ENCODE measurements around the gene OTOS. TPM values are rescaled to one million over a fixed set of nuclear protein-coding genes. Genes with fewer than 3 reads are reported as not detected.

Gene OTOS
- total and polyA plus RNA-seq, 4 donors: not detected

GRCh38 chr2:240163844-240164574 lies 23.6 kb upstream of the OTOS start:
- no peaks in the 10 kb centered on the region for H3K9me3 ChIP-seq (ENCODE audit: control insufficient read depth in 4 of 4, insufficient read depth in 3 of 4, low read length in 3 of 4)
- H3K27me3 ChIP-seq (ENCODE audit: control insufficient read depth in 3 of 3, insufficient read depth in 3 of 3, low read length in 2 of 3): peaks cover 0 to 2% (median 0%) of the 10 kb centered on the region in 3 donors
- no peak overlapping the region for H3K9ac ChIP-seq (ENCODE audit: insufficient read depth in 1 of 2, low read length in 2 of 2)
- TF ChIP-seq CTCF (IDR thresholded peaks at IDR 0.05; ENCODE audit: control extremely low read depth, extremely low read depth): no peak
- no peak overlapping the region for H3K4me3 ChIP-seq
- WGBS, 2 donors: 84 to 94% methylated on average over 4 of the region's 4 CpGs
- no peaks in the 10 kb centered on the region for H3K4me1 ChIP-seq (ENCODE audit: control insufficient read depth in 5 of 5, insufficient read depth in 5 of 5, low read length in 5 of 5)
- ATAC-seq (ENCODE audit: insufficient read depth, low FRiP score): no peak
- no peaks in the 10 kb centered on the region for H3K36me3 ChIP-seq (ENCODE audit: control insufficient read depth in 4 of 4, insufficient read depth in 4 of 4, low read length in 4 of 4)
- H3K27ac ChIP-seq (ENCODE audit: low read depth in 1 of 2, low read length in 1 of 2): no peak overlapping the region
- DNase-seq: no peak

GRCh38 chr2:240162939-240163714 lies 22.7 kb upstream of the OTOS start:
- DNase-seq (no peak), ATAC-seq (ENCODE audit: insufficient read depth, low FRiP score) (no peak)
- H3K9ac ChIP-seq (ENCODE audit: insufficient read depth in 1 of 2, low read length in 2 of 2): no peak overlapping the region
- peaks cover 0 to 2% (median 0%) of the 10 kb centered on the region in 3 donors for H3K27me3 ChIP-seq (ENCODE audit: control insufficient read depth in 3 of 3, insufficient read depth in 3 of 3, low read length in 2 of 3)
- 57 to 71% methylated on average over 16 of the region's 16 CpGs for WGBS, 2 donors
- no peak overlapping the region for H3K27ac ChIP-seq (ENCODE audit: low read depth in 1 of 2, low read length in 1 of 2)
- no peaks in the 10 kb centered on the region for H3K9me3 ChIP-seq (ENCODE audit: control insufficient read depth in 4 of 4, insufficient read depth in 3 of 4, low read length in 3 of 4)
- no peak overlapping the region for H3K4me3 ChIP-seq
- no peaks in the 10 kb centered on the region for H3K36me3 ChIP-seq (ENCODE audit: control insufficient read depth in 4 of 4, insufficient read depth in 4 of 4, low read length in 4 of 4)
- no peak for TF ChIP-seq CTCF (IDR thresholded peaks at IDR 0.05; ENCODE audit: control extremely low read depth, extremely low read depth)
- H3K4me1 ChIP-seq (ENCODE audit: control insufficient read depth in 5 of 5, insufficient read depth in 5 of 5, low read length in 5 of 5): no peaks in the 10 kb centered on the region

GRCh38 chr2:240162531-240162930 lies 22.1 kb upstream of the OTOS start:
- Histone ChIP-seq H3K4me3 (no peak overlapping the region), H3K9ac (ENCODE audit: insufficient read depth in 1 of 2, low read length in 2 of 2) (no peak overlapping the region), H3K27ac (ENCODE audit: low read depth in 1 of 2, low read length in 1 of 2) (no peak overlapping the region), H3K9me3 (ENCODE audit: control insufficient read depth in 4 of 4, insufficient read depth in 3 of 4, low read length in 3 of 4) (no peaks in the 10 kb centered on the region), H3K36me3 (ENCODE audit: control insufficient read depth in 4 of 4, insufficient read depth in 4 of 4, low read length in 4 of 4) (no peaks in the 10 kb centered on the region), H3K27me3 (ENCODE audit: control insufficient read depth in 3 of 3, insufficient read depth in 3 of 3, low read length in 2 of 3) (peaks cover 0 to 2% (median 0%) of the 10 kb centered on the region in 3 donors), H3K4me1 (ENCODE audit: control insufficient read depth in 5 of 5, insufficient read depth in 5 of 5, low read length in 5 of 5) (no peaks in the 10 kb centered on the region)
- ATAC-seq (ENCODE audit: insufficient read depth, low FRiP score): no peak
- TF ChIP-seq CTCF (IDR thresholded peaks at IDR 0.05; ENCODE audit: control extremely low read depth, extremely low read depth): no peak
- 75 to 80% methylated on average over 6 of the region's 6 CpGs for WGBS, 2 donors
- DNase-seq: no peak
